Measurements from ENCODE around the gene UNC93B1.

Gene UNC93B1

DNA sequence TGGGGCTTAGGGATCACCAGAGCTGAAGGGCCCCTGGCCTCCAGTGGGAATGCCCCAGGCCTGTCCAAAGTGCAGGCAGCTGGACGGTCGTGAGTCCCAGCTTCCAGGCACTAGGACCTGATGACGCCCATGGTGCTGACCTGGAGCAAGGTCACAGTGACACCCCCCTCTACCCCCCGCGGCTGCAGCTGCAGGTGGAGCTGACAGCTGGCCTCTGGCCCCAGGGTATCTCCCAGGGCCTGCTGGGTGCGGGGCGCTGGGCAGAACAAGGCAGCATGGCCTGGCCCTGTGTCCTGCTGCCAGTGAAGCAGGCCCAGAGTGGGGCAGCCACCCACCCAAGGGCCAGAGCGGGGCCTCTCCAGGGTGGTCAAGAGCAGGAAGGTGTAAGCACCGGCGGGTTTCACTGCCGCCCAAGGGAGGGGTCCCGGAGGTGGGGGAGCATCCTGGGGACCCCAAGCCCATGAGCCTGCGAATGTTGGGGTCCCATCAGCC lies 34.4 kb upstream of the UNC93B1 start:
- H3K4me3 ChIP-seq (ENCODE audit: low read length): peak overlapping the region; percentile 55
- TF ChIP-seq, protein P1, sequence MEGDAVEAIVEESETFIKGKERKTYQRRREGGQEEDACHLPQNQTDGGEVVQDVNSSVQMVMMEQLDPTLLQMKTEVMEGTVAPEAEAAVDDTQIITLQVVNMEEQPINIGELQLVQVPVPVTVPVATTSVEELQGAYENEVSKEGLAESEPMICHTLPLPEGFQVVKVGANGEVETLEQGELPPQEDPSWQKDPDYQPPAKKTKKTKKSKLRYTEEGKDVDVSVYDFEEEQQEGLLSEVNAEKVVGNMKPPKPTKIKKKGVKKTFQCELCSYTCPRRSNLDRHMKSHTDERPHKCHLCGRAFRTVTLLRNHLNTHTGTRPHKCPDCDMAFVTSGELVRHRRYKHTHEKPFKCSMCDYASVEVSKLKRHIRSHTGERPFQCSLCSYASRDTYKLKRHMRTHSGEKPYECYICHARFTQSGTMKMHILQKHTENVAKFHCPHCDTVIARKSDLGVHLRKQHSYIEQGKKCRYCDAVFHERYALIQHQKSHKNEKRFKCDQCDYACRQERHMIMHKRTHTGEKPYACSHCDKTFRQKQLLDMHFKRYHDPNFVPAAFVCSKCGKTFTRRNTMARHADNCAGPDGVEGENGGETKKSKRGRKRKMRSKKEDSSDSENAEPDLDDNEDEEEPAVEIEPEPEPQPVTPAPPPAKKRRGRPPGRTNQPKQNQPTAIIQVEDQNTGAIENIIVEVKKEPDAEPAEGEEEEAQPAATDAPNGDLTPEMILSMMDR (conservative IDR thresholded peaks at IDR 0.05; ENCODE audit: low read depth, low read length): no peak
- DNase-seq (ENCODE audit: low read depth): no peak

GRCh38 chr11:68037411-68038225 lies 33.7 kb upstream of the UNC93B1 start:
- no peak for DNase-seq (ENCODE audit: low read depth)
- TF ChIP-seq, protein P1 (conservative IDR thresholded peaks at IDR 0.05; ENCODE audit: low read depth, low read length): no peak
- H3K4me3 ChIP-seq (ENCODE audit: low read length): no peak overlapping the region

DNA sequence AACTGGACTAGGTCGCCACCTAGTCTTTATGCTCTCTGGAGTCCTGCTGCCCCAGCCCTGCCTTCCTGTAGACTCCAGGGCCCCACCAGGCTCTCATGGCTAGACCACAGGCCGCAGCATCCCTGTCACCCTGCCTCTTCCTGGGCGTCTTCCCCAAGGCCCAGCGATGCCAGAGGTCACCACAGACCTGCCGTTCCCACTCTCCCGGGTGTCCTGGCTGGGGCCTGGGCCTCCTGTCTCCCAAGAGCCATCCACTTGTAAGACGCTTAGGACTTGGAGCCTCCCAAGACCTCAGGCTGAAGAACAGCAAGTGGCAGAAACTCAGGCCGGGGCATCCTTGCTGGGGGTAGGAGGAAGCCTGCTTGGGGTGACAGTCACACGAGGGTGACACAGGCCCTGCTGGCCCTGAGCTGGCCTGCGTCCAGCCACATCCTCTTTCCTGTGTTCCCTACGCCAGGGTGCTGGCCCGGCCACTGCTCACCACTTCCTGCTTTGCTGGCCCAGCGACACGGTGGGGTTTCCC lies 32.9 kb upstream of the UNC93B1 start:
- DNase-seq (ENCODE audit: low read depth): no peak
- no peak overlapping the region for H3K4me3 ChIP-seq (ENCODE audit: low read length)
- TF ChIP-seq, protein P1 (conservative IDR thresholded peaks at IDR 0.05; ENCODE audit: low read depth, low read length): no peak

- TF ChIP-seq, protein P1 (conservative IDR thresholded peaks at IDR 0.05; ENCODE audit: low read depth, low read length): no peak
- H3K4me3 ChIP-seq (ENCODE audit: low read length): no peak overlapping the region
- no peak for DNase-seq (ENCODE audit: low read depth)
Observed at GRCh38 chr11:68036141-68036716, 32.3 kb upstream of the UNC93B1 start.

GRCh38 chr11:68035266-68035876 lies 31.5 kb upstream of the UNC93B1 start:
- no peak for DNase-seq (ENCODE audit: low read depth)
- no peak overlapping the region for H3K4me3 ChIP-seq (ENCODE audit: low read length)
- TF ChIP-seq, protein P1 (conservative IDR thresholded peaks at IDR 0.05; ENCODE audit: low read depth, low read length): no peak

- TF ChIP-seq, protein P1 (conservative IDR thresholded peaks at IDR 0.05; ENCODE audit: low read depth, low read length): no peak
- DNase-seq (ENCODE audit: low read depth): no peak
- H3K4me3 ChIP-seq (ENCODE audit: low read length): no peak overlapping the region
Observed at GRCh38 chr11:68033708-68034045, 29.8 kb upstream of the UNC93B1 start.

Data from retinal pigment epithelial cell (primary cell).